ENCODE results near the gene ZNF846.

Gene ZNF846

DNA sequence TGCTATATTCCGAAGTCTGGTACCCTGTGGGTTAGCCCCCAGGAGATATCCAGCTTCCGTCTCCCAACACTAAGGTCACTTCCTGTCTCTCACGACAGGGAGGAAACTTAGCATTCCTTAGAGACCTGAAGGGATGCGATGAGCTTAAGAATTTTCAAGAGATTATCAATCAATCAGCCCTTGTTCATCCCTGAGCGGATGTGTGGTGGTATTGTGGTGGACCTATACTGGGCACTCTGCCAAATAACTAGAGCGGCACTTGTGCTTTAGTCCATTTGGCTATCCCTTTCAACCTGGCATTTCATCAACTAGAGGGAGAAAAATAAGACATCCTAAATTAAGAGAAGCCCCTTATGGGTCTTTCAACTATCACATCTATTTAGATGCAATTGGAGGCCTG lies 62.7 kb downstream of the ZNF846 start:
- no peak overlapping the region for H3K4me3 ChIP-seq (ENCODE audit: low read depth, low read length)
- TF ChIP-seq, protein P1, sequence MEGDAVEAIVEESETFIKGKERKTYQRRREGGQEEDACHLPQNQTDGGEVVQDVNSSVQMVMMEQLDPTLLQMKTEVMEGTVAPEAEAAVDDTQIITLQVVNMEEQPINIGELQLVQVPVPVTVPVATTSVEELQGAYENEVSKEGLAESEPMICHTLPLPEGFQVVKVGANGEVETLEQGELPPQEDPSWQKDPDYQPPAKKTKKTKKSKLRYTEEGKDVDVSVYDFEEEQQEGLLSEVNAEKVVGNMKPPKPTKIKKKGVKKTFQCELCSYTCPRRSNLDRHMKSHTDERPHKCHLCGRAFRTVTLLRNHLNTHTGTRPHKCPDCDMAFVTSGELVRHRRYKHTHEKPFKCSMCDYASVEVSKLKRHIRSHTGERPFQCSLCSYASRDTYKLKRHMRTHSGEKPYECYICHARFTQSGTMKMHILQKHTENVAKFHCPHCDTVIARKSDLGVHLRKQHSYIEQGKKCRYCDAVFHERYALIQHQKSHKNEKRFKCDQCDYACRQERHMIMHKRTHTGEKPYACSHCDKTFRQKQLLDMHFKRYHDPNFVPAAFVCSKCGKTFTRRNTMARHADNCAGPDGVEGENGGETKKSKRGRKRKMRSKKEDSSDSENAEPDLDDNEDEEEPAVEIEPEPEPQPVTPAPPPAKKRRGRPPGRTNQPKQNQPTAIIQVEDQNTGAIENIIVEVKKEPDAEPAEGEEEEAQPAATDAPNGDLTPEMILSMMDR (IDR thresholded peaks at IDR 0.05; ENCODE audit: borderline replicate concordance, insufficient read depth, low read depth, low read length), result no peak

DNA sequence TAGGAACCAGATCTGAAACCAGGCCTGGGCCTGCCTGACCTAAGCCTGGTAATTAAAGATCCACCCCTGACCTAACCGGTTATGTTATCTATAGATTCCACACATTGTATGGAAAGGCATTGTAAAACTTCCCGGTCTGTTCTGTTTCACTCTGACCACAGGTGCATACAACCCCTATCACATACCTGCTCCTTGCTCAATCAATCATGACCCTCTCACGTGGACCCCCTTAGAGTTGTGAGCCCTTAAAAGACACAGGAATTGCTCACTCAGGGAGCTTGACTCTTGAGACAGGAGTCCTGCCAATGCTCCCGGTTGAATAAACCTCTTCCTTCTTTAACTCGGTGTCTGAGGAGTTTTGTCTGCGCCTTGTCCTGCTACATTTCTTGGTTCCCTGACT lies 66.4 kb downstream of the ZNF846 start:
- H3K4me3 ChIP-seq (ENCODE audit: low read depth, low read length), result no peak overlapping the region
- TF ChIP-seq, protein P1 (IDR thresholded peaks at IDR 0.05; ENCODE audit: borderline replicate concordance, insufficient read depth, low read depth, low read length), result no peak
